GM23338 (cell line): ENCODE data around the gene PLS3. TPM values are rescaled to one million over a fixed set of nuclear protein-coding genes. Genes with fewer than 3 reads are reported as not detected.

Experiments
- ATAC-seq: fragments of 200-7000 bp; cut with Tn5 transposase; 3 replicates; pipeline ENCODE4 v1.9.1; 2020
- DNase-seq: peaks from one replicate; pipeline ENCODE4 v3.0.0-alpha.2; 2015; ENCODE audit warnings: low spot score
- H2AFZ ChIP-seq: fragments of 200-600 bp; sonication (generic); 2 replicates; pipeline ENCODE4 v1.8.0; 2016; ENCODE audit warnings: antibody characterized with exemption, mild to moderate bottlenecking, moderate library complexity
- H3F3A ChIP-seq: fragments of 200-600 bp; sonication (generic); replicated peaks from 2 replicates; pipeline ENCODE4 v1.8.0; 2017; ENCODE audit warnings: antibody characterized with exemption, mixed run types, low read depth
- H3K27ac ChIP-seq: fragments of 200-600 bp; sonication (generic); 2 replicates; pipeline ENCODE4 v1.6.1; 2016; ENCODE audit warnings: low read depth
- H3K27me3 ChIP-seq: fragments of 200-600 bp; sonication (generic); 2 replicates; pipeline ENCODE4 v1.8.0; 2016; ENCODE audit warnings: mild to moderate bottlenecking, mixed run types, moderate library complexity; ENCODE audit not compliant: insufficient read depth
- H3K36me3 ChIP-seq: fragments of 200-600 bp; sonication (generic); 2 replicates; pipeline ENCODE4 v1.8.0; 2016; ENCODE audit warnings: mild to moderate bottlenecking; ENCODE audit not compliant: insufficient read depth
- H3K4me1 ChIP-seq: fragments of 200-600 bp; sonication (generic); 2 replicates; pipeline ENCODE4 v1.8.0; 2016; ENCODE audit warnings: mild to moderate bottlenecking, moderate library complexity; ENCODE audit not compliant: insufficient read depth
- H3K4me2 ChIP-seq: fragments of 200-600 bp; sonication (generic); 2 replicates; pipeline ENCODE4 v1.7.1; 2017; ENCODE audit warnings: mixed run types
- H3K4me3 ChIP-seq: fragments of 200-600 bp; sonication (generic); 2 replicates; pipeline ENCODE4 v1.6.1; 2016; ENCODE audit warnings: mixed run types
- H3K79me2 ChIP-seq: fragments of 200-600 bp; sonication (generic); replicated peaks from 2 replicates; pipeline ENCODE4 v1.8.0; 2017; ENCODE audit warnings: mild to moderate bottlenecking; ENCODE audit not compliant: insufficient read depth
- H3K9me2 ChIP-seq: fragments of 200-600 bp; sonication (generic); 2 replicates; pipeline ENCODE4 v1.8.0; 2017; ENCODE audit not compliant: insufficient read depth
- H4K20me1 ChIP-seq: fragments of 200-600 bp; sonication (generic); replicated peaks from 2 replicates; pipeline ENCODE4 v1.8.0; 2017; ENCODE audit warnings: mild to moderate bottlenecking; ENCODE audit not compliant: insufficient read depth
- H3K27ac Mint-ChIP-seq: 2 replicates; pipeline ENCODE4 v1.8.0; 2020; ENCODE audit warnings: inconsistent platforms, mild to moderate bottlenecking, moderate library complexity, mixed read lengths
- H3K27me3 Mint-ChIP-seq: 3 replicates; pipeline ENCODE4 v1.8.0; 2022; ENCODE audit warnings: low read depth, mild to moderate bottlenecking, moderate library complexity, mixed read lengths, inconsistent platforms; ENCODE audit not compliant: insufficient read depth, poor library complexity
- H3K36me3 Mint-ChIP-seq: 3 replicates; pipeline ENCODE4 v1.8.0; 2021; ENCODE audit warnings: low read depth, mild to moderate bottlenecking, inconsistent platforms, moderate library complexity, mixed read lengths
- H3K4me1 Mint-ChIP-seq: 3 replicates; pipeline ENCODE4 v1.8.0; 2020; ENCODE audit warnings: mild to moderate bottlenecking, inconsistent platforms, mixed read lengths
- H3K4me3 Mint-ChIP-seq: 3 replicates; pipeline ENCODE4 v1.8.0; 2021; ENCODE audit warnings: moderate library complexity, mild to moderate bottlenecking, inconsistent platforms, mixed read lengths
- H3K9me3 Mint-ChIP-seq: 3 replicates; pipeline ENCODE4 v1.8.0; 2020; ENCODE audit warnings: moderate library complexity, mild to moderate bottlenecking, inconsistent platforms, mixed read lengths
- CREB1 ChIP-seq: fragments of 250-450 bp; sonication (Bioruptor Pico); IDR thresholded peaks from 2 replicates; pipeline ENCODE4 v1.5.0; 2020; ENCODE audit warnings: low read depth, mild to moderate bottlenecking, moderate library complexity
- CTCF ChIP-seq, 2 experiments: fragments of 200-600 bp in 1 of 2; sonication (generic) in 1 of 2; conservative IDR thresholded peaks; 2 replicates each; pipeline versions ENCODE4 v1.5.1 to v1.6.1; 2016 to 2017; ENCODE audit warnings: antibody characterized with exemption in 2 of 2, low read depth in 2 of 2, mild to moderate bottlenecking in 2 of 2, moderate library complexity in 1 of 2
- ETS1 ChIP-seq: IDR thresholded peaks from 2 replicates; pipeline ENCODE4 v1.6.1; 2016; ENCODE audit warnings: antibody characterized with exemption
- EZH2 ChIP-seq: fragments of 200-600 bp; sonication (generic); IDR thresholded peaks from one replicate; pipeline ENCODE4 v1.8.0; 2017; ENCODE audit warnings: antibody characterized with exemption, mild to moderate bottlenecking, low read depth; ENCODE audit not compliant: unreplicated experiment
- JUNB ChIP-seq: IDR thresholded peaks from one replicate; pipeline ENCODE4 v1.6.1; 2016; ENCODE audit warnings: antibody characterized with exemption; ENCODE audit not compliant: unreplicated experiment
- NANOG ChIP-seq: IDR thresholded peaks from 2 replicates; pipeline ENCODE4 v1.6.1; 2016; ENCODE audit warnings: antibody characterized with exemption, borderline replicate concordance
- POLR2AphosphoS5 ChIP-seq: IDR thresholded peaks from 2 replicates; pipeline ENCODE4 v1.6.1; 2016; ENCODE audit warnings: antibody characterized with exemption, low read depth
- STAT1 ChIP-seq: IDR thresholded peaks from one replicate; pipeline ENCODE4 v1.6.1; 2016; ENCODE audit warnings: antibody characterized with exemption; ENCODE audit not compliant: unreplicated experiment
- ZNF114 ChIP-seq: fragments of 250-450 bp; sonication (Bioruptor Pico); IDR thresholded peaks from 2 replicates; pipeline ENCODE4 v1.5.0; 2020; ENCODE audit warnings: mild to moderate bottlenecking, moderate library complexity
- ZNF331 ChIP-seq: fragments of 250-450 bp; sonication (Bioruptor Pico); IDR thresholded peaks from 2 replicates; pipeline ENCODE4 v1.5.0; 2020; ENCODE audit warnings: low read depth, mild to moderate bottlenecking, moderate library complexity
- ZNF462 ChIP-seq: fragments of 250-450 bp; sonication (Bioruptor Pico); IDR thresholded peaks from 2 replicates; pipeline ENCODE4 v1.5.0; 2020; ENCODE audit warnings: mild to moderate bottlenecking, moderate library complexity
- polyA plus RNA-seq: library from polyadenylated mRNA; unstranded; fragments of >200 nt; fragmentation: Nextera tagmentation; extraction: Ambion mirVana; gene quantifications from 2 replicates; pipeline ENCODE4 v1.2.1, GENCODE V29; 2016
- total RNA-seq: library from RNA; depleted of rRNA; stranded (reverse); fragments of >200 nt; shearing (Covaris generic); gene quantifications from 2 replicates; pipeline ENCODE4 v1.2.3, GENCODE V29; 2014

PLS3 gene
- total and polyA plus RNA-seq, 2 experiments from 2014 or later, result 81.6 to 128 TPM

GRCh38 chrX:115689931-115690330 lies 129.0 kb downstream of the PLS3 start:
- H2AFZ ChIP-seq, result no peak overlapping the region
- no peaks in the 10 kb centered on the region for H4K20me1 ChIP-seq
- no peaks in the 10 kb centered on the region for H3K79me2 ChIP-seq
- peak overlapping the region; percentile 97 for H3K27ac ChIP-seq
- H3K4me1 Mint-ChIP-seq, result peaks cover 44% of the 10 kb centered on the region
- TF ChIP-seq ZNF114 (no peak), CREB1 (CRISPR knock-in tag) (no peak), NANOG (no peak), STAT1 (no peak), EZH2 (no peak), POLR2AphosphoS5 (no peak), ZNF331 (CRISPR knock-in tag) (no peak)
- DNase-seq, result no peak
- ATAC-seq, result no peak
- H3K4me3 ChIP-seq, result no peak overlapping the region
- H3K9me2 ChIP-seq, result no peaks in the 10 kb centered on the region
- H3K36me3 Mint-ChIP-seq, result no peaks in the 10 kb centered on the region
- H3K4me3 Mint-ChIP-seq, result no peak overlapping the region
- H3K4me1 ChIP-seq, result peaks cover 14% of the 10 kb centered on the region
- no peaks in the 10 kb centered on the region for H3K36me3 ChIP-seq
- peak overlapping the region; percentile 93 for H3K27ac Mint-ChIP-seq
- peaks cover 2% of the 10 kb centered on the region; the same call in 1 of the 3 replicates for H3K9me3 Mint-ChIP-seq
- no peaks in the 10 kb centered on the region for H3K27me3 ChIP-seq
- peaks cover 2% of the 10 kb centered on the region for H3K27me3 Mint-ChIP-seq
- H3F3A ChIP-seq, result no peaks in the 10 kb centered on the region
- no peak overlapping the region for H3K4me2 ChIP-seq

GRCh38 chrX:115690511-115691216 lies 129.7 kb downstream of the PLS3 start:
- DNase-seq (peak; percentile 89), ATAC-seq (peak; percentile 54)
- H3K4me1 Mint-ChIP-seq, result peaks cover 51% of the 10 kb centered on the region
- Histone ChIP-seq H3K36me3 (no peaks in the 10 kb centered on the region), H3K79me2 (no peaks in the 10 kb centered on the region), H2AFZ (no peak overlapping the region), H3K4me1 (peaks cover 21% of the 10 kb centered on the region), H3K4me2 (no peak overlapping the region), H3K27ac (peak overlapping the region; percentile 97), H3K27me3 (no peaks in the 10 kb centered on the region), H3K4me3 (no peak overlapping the region), H4K20me1 (no peaks in the 10 kb centered on the region), H3K9me2 (no peaks in the 10 kb centered on the region), H3F3A (no peaks in the 10 kb centered on the region)
- peaks cover 2% of the 10 kb centered on the region for H3K27me3 Mint-ChIP-seq
- no peak overlapping the region for H3K4me3 Mint-ChIP-seq
- H3K27ac Mint-ChIP-seq, result peak overlapping the region; percentile 93
- H3K36me3 Mint-ChIP-seq, result no peaks in the 10 kb centered on the region
- H3K9me3 Mint-ChIP-seq, result peaks cover 2% of the 10 kb centered on the region; the same call in 1 of the 3 replicates
- TF ChIP-seq POLR2AphosphoS5 (no peak), EZH2 (no peak), ZNF114 (no peak), CREB1 (CRISPR knock-in tag) (0 out of 2 replicates have a peak, but pooled peaks have one; percentile 43), ZNF462 (no peak), CTCF (conservative IDR thresholded peaks at IDR 0.05; ENCODE audit: low read depth in 2 of 2) (peak; percentile 70 to 74), ZNF331 (CRISPR knock-in tag) (no peak), ETS1 (no peak), JUNB (no peak), NANOG (no peak), STAT1 (no peak)
